HT-29 (cell line): ENCODE measurements around the gene SULT4A1. TPM values are rescaled to one million over a fixed set of nuclear protein-coding genes. Genes with fewer than 3 reads are reported as not detected.
A peak's percentile ranks its signal among the peaks of the same experiment; 100 is the strongest.

Source experiments
- DNase-seq: peaks from one replicate; pipeline ENCODE4 v3.0.0-alpha.2; 2015; ENCODE audit warnings: low spot score
- small RNA-seq: library from RNA; depleted of rRNA; stranded (forward); fragments of <200 nt; gene quantifications from one replicate; pipeline ENCODE3, GENCODE V24; 2014
- total RNA-seq: library from RNA; depleted of rRNA; stranded (reverse); fragments of >200 nt; shearing (Covaris generic); gene quantifications from 2 replicates; pipeline ENCODE4 v1.2.3, GENCODE V29; 2014; rRNA removed

Gene SULT4A1
- total RNA-seq, 1 experiment from 2014 or later = not detected

GRCh38 chr22:43812149-43812842, 50.0 kb downstream of the SULT4A1 start, which contains the start of gene EFCAB6:
EFCAB6 (minus strand) TSS chr22:43812305; CDS start chr22:43782318, 29,987 bp downstream.
- peak; percentile 68 for DNase-seq

DNA sequence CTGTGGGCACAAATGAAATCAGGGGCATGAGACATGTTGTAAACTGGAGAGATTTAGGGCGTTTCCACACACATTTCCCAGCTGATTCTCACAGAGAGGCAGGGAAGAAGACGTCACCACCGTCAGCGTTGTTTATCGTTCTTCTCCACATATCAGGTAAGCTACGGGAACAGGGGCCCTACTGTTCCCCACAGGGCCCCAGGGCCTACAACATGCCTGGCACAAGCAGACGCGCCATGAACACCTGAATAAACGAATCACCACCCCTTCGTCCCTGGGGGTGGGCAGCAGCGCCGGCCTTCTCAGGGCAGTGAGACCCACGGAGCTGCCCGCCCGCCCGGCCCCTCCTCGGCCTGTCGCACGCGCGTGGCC, 50.5 kb downstream of the SULT4A1 start:
- no peak for DNase-seq

DNA sequence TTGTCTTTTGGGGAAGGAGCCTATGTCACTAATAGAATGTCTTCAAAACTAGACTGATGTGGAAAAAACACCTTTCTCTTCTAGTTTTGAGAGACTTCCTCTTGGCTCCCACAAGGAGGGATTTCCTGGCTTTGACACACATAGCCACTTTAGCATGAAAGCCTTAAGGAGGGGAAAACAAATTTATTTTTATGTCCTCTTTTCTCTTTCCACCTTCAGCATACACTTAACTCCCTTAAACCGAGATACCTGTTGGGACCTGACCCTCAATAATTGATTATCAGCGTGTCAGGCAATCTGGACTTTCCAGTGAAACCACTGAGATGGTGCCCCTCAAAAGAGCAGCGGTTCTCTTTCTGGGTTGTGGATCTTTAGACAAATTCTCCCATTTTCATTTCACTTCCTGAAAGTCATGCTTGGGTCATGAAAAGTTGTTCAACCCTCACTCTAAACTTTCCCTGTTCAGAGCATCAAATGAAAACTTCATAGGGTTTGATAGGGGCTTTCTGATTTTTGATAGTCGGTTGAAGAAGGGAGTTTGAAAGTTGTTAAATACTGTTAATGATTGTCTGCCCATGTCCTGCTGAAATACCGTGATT, 59.3 kb downstream of the SULT4A1 start:
- no peak for DNase-seq

GRCh38 chr22:43800970-43801369, 61.3 kb downstream of the SULT4A1 start:
- DNase-seq = no peak

GRCh38 chr22:43798492-43798891, 63.8 kb downstream of the SULT4A1 start:
- no peak for DNase-seq

DNA sequence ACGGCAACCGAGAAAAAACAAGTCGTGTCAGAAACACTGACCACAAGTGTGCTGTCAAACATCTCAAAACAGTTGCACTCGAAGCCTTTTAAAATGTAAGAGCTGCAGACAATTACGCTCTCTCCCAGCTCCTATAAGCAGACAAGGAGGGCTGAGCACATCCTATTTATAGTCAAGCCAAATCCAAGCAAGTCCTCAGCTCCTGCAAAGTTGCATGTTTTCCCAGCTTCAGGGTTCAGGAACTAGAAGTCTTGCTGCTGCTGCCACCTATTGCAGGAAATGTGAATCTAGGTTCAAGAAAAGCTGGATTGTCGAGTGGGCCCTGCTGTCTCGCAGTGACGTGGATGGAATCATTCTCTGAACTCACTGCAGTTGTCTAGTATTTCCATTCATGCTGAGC, 65.7 kb downstream of the SULT4A1 start:
- DNase-seq = no peak

DNA sequence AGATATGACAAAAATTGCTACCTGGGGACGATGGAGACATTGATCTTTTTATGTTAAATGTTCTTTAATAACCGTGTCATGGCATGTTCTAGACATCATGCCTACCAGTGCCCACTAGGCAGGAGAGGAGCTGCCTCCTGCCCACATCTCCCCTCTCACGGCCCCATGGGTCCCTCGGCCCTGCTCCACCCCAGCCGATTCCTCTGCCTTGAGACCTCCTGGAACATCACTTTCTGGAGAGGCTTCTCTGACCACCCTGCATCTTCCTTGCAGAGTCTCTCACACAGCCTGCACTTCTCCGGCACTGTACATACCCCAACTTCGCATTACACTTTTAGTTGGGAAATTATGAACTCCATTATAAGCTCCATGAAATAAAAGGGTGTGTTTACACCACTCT, 67.0 kb downstream of the SULT4A1 start:
- no peak for DNase-seq

DNA sequence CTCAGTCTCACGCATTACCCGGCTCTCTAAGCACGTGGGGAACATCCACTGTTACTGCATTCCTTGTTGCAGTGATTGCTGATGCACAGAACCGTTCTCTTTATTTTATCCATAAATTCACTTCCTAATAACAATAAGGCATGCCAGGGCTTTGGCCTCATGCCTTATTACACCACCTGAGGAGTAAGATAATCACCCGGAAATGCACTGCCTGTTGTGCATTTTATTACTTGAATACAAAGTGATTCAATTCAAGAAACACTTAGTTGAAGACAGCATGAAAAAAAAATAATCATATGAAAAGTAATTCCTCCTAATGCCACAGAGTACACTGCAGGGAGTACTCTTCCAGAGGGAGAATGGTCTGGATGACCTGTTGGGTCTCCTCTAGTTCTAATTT, 69.4 kb downstream of the SULT4A1 start:
- no peak for DNase-seq

DNA sequence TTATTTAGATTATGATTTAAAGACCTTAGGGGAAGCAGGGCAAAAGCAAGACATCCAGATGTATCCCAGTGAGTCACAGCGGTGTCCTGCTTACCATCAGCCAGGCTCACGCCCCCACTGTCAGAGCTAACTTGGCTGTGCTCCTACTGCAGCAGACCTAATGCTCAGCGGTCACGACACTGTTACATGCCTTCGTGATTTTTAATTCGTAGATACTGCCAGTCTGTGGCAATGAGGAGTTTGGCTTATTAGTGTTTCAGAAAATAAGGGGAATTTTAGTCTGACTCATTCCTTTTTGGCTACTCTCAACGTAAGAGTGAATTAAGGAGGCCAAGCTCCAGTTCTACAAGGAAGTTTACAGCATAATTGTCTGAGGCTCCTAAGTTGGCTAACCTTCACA, 72.9 kb downstream of the SULT4A1 start:
- DNase-seq = no peak

DNA sequence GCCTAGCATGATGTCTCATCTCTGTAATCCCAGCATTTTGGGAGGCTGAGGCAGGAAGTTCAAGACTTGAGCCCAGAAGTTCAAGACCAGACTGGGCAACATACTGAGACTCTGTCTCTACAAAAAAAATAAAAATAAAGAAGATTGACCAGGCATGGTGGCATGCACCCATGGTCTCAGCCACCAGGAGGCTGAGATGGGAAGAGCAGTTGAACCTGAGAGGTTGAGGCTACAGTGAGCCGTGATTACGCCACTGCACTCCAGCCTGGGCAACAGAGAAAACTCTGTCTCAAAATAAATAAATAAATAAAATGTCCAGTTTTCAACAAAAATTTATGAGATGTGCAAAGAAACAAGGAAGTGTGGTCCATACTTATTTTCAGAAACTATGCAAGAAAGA, 78.5 kb downstream of the SULT4A1 start:
- DNase-seq = no peak

DNA sequence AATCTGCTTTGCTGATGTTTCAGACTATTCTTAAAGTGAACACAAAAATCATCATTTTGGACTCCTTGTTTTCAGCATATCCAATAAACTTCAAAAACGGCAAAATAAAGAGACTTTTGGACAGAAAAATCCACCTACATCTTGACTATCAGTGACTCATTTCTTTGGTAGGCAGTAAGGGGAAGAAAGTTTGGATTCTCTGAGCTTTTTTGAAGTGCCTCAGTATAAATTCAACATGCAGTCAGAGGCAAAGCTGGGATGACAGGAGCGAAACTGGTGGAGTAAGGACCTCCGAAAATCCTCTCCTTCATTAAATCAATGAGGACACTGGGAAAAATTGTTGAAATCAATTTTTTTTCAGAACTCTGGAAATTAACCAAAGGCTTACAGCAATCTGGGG, 79.9 kb downstream of the SULT4A1 start:
- no peak for DNase-seq

DNA sequence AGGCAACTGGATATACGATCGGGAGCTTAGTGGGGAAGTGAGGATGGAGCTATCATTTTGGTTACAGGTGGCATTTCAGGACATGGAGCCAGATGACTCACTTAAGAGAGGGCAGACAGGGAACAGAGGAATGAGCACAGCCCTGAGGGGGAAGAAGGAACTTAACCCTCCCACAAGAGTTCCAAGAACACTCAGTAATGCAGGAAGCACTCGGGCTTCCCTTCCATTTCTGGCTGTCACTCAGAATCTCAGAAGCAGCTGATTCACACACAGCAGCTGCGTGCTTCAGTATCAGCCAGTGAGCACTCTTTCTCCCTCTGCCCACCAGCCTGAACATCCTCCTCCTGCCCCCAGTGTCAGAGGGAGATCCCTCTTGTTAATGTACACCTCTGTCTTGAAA, 85.0 kb downstream of the SULT4A1 start:
- DNase-seq = no peak

GRCh38 chr22:43776081-43776670, 86.1 kb downstream of the SULT4A1 start:
- no peak for DNase-seq

Small RNA genes lying within 50 kb of the gene (small RNA-seq; reads per million reads assigned to genes)
- not detected for gene HMGN2P9

Other genes starting within 250 kb of the SULT4A1 start
- gene EFCAB6, start 50.2 kb downstream of the SULT4A1 start, total RNA-seq = 0.08 TPM in 1 of 2 replicates, not detected in the other
- gene PNPLA5, start 29.5 kb upstream of the SULT4A1 start, total RNA-seq = not detected in 2 replicates
- 0.15 TPM in 1 of 2 replicates, not detected in the other for gene PNPLA3, start 61.3 kb upstream of the SULT4A1 start, total RNA-seq
- gene SAMM50, start 92.9 kb upstream of the SULT4A1 start, total RNA-seq = 19.1 and 20.2 TPM in 2 replicates
- not detected in 2 replicates for gene PARVB, start 161.8 kb upstream of the SULT4A1 start, total RNA-seq